Measurements from ENCODE around the gene NARS2.

- TF ChIP-seq, protein P1, sequence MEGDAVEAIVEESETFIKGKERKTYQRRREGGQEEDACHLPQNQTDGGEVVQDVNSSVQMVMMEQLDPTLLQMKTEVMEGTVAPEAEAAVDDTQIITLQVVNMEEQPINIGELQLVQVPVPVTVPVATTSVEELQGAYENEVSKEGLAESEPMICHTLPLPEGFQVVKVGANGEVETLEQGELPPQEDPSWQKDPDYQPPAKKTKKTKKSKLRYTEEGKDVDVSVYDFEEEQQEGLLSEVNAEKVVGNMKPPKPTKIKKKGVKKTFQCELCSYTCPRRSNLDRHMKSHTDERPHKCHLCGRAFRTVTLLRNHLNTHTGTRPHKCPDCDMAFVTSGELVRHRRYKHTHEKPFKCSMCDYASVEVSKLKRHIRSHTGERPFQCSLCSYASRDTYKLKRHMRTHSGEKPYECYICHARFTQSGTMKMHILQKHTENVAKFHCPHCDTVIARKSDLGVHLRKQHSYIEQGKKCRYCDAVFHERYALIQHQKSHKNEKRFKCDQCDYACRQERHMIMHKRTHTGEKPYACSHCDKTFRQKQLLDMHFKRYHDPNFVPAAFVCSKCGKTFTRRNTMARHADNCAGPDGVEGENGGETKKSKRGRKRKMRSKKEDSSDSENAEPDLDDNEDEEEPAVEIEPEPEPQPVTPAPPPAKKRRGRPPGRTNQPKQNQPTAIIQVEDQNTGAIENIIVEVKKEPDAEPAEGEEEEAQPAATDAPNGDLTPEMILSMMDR (IDR thresholded peaks at IDR 0.05), result no peak
- TF ChIP-seq POLR2AphosphoS5 (IDR thresholded peaks at IDR 0.05), result no peak
- no peak for TF ChIP-seq POLR2A (IDR thresholded peaks at IDR 0.05)
- no peak for TF ChIP-seq EP300 (IDR thresholded peaks at IDR 0.05)
Measured at GRCh38 chr11:78620159-78620558, 45.5 kb upstream of the NARS2 start.

Data from gastroesophageal sphincter (tissue), 3 donors.